Measurements from ENCODE around the gene IGFBP7. TPM values are rescaled to one million over a fixed set of nuclear protein-coding genes. Genes with fewer than 3 reads are reported as not detected.

Gene IGFBP7
- total and polyA plus RNA-seq, 4 donors: 2,521 to 5,050 (median 2,800) TPM

DNA sequence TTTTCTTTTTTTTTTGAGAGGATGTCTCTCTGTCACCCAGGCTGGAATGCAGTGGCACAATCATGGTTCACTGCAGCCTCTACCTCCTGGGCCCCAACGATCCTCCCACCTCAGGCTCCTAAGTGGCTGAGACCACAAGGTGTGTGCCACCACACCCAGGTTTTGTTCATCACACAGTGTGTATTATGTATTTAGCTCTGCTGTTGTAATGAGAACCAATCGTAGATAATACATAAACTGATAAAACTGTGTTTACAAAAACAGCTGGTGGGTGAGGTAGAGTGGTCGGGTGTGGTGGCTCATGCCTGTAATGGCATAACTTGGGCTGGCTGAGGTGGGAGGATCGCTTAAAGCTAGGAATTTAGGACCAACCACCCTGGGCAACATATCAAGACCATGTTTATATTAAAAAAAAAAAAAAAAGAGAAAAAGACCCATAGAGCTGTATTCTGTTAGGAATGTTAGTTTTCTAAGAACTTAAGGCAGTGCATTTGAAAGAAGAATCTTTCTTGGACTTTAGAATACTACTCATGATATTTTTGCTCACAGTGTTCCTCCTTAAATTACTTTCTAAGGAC is 96.6 kb downstream of the IGFBP7 start:
- Histone ChIP-seq H3K27ac (ENCODE audit: low read depth in 1 of 2, low read length in 2 of 2) (peak overlapping the region in 1 of 2 donors; percentile 27), H3K4me3 (ENCODE audit: low read length in 2 of 2) (no peak overlapping the region), H3K36me3 (ENCODE audit: control insufficient read depth in 1 of 2, insufficient read depth in 2 of 2, low read length in 1 of 2) (peaks cover 3 to 7% of the 10 kb centered on the region in 2 donors), H3K27me3 (ENCODE audit: control insufficient read depth in 1 of 2, insufficient read depth in 2 of 2, low read length in 1 of 2) (no peaks in the 10 kb centered on the region), H3K9me3 (ENCODE audit: control insufficient read depth, low read length) (no peaks in the 10 kb centered on the region), H3K4me1 (ENCODE audit: control insufficient read depth in 1 of 2, insufficient read depth in 2 of 2, low read length in 2 of 2) (no peaks in the 10 kb centered on the region)
- ATAC-seq (ENCODE audit: low FRiP score) (no peak), DNase-seq (no peak)
- WGBS, 2 donors: 51 to 55% methylated on average over 4 of the region's 4 CpGs
- intact Hi-C loops (cut with DNase I): no loop called here

DNA sequence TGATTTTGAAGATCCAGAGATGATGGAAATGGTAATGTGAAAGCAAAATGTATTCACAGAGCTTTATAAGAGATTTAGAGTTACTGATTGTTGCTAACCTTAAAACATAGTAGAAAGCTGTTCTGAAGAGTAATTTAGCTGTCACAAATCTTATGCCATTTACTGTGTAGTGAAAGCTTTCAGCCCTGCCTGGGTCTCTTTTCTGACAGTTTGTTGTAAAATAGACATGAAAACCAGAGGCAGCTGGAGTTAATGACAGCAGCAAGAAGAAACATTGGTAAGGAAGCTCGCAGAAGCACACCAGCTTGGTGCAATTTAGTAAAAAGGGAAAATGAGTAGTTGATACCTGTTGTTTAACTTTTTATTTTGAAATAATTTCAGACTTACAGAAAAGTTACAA is 110.4 kb downstream of the IGFBP7 start:
- Histone ChIP-seq H3K4me3 (ENCODE audit: low read length in 2 of 2) (no peak overlapping the region), H3K36me3 (ENCODE audit: control insufficient read depth in 1 of 2, insufficient read depth in 2 of 2, low read length in 1 of 2) (peaks cover 0 to 4% of the 10 kb centered on the region in 2 donors), H3K9me3 (ENCODE audit: control insufficient read depth, low read length) (no peaks in the 10 kb centered on the region), H3K27me3 (ENCODE audit: control insufficient read depth in 1 of 2, insufficient read depth in 2 of 2, low read length in 1 of 2) (no peaks in the 10 kb centered on the region), H3K27ac (ENCODE audit: low read depth in 1 of 2, low read length in 2 of 2) (no peak overlapping the region), H3K4me1 (ENCODE audit: control insufficient read depth in 1 of 2, insufficient read depth in 2 of 2, low read length in 2 of 2) (no peaks in the 10 kb centered on the region)
- no peak for DNase-seq
- WGBS, 2 donors: 92 to 100% methylated on average over 1 of the region's 1 CpG
- intact Hi-C loops (cut with DNase I): no loop called here
- no peak for ATAC-seq (ENCODE audit: low FRiP score)

DNA sequence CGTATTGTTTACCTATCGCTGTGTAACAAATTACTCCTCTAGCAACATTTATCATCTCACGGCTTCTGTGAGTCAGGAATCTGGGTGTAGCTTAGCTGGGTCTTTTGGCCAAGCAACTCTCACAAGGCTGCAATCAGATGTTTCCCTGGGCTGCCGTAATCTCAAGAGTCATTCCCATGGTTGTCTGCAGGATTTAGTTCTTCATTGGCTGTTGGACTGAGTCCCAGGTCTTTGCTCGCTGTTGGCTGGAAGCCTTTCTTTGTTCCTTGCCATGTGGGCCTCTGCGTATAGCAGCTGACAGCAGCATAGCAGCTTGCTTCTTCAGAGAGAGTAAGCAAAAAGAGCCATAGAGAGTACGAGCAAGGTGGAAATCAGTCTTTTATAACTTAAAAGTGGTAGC is 114.7 kb downstream of the IGFBP7 start:
- DNase-seq (peak in 1 of 2 donors; percentile 65), ATAC-seq (ENCODE audit: low FRiP score) (peak; percentile 89)
- WGBS, 2 donors: 6 to 15% methylated on average over 7 of the region's 7 CpGs
- peaks cover 0 to 1% of the 10 kb centered on the region in 2 donors for H3K36me3 ChIP-seq (ENCODE audit: control insufficient read depth in 1 of 2, insufficient read depth in 2 of 2, low read length in 1 of 2)
- intact Hi-C loops (cut with DNase I): no loop called here
- no peaks in the 10 kb centered on the region for H3K9me3 ChIP-seq (ENCODE audit: control insufficient read depth, low read length)
- no peak overlapping the region for H3K4me3 ChIP-seq (ENCODE audit: low read length in 2 of 2)
- no peaks in the 10 kb centered on the region for H3K4me1 ChIP-seq (ENCODE audit: control insufficient read depth in 1 of 2, insufficient read depth in 2 of 2, low read length in 2 of 2)
- no peaks in the 10 kb centered on the region for H3K27me3 ChIP-seq (ENCODE audit: control insufficient read depth in 1 of 2, insufficient read depth in 2 of 2, low read length in 1 of 2)
- peak overlapping the region in 1 of 2 donors; percentile 12 for H3K27ac ChIP-seq (ENCODE audit: low read depth in 1 of 2, low read length in 2 of 2)

DNA sequence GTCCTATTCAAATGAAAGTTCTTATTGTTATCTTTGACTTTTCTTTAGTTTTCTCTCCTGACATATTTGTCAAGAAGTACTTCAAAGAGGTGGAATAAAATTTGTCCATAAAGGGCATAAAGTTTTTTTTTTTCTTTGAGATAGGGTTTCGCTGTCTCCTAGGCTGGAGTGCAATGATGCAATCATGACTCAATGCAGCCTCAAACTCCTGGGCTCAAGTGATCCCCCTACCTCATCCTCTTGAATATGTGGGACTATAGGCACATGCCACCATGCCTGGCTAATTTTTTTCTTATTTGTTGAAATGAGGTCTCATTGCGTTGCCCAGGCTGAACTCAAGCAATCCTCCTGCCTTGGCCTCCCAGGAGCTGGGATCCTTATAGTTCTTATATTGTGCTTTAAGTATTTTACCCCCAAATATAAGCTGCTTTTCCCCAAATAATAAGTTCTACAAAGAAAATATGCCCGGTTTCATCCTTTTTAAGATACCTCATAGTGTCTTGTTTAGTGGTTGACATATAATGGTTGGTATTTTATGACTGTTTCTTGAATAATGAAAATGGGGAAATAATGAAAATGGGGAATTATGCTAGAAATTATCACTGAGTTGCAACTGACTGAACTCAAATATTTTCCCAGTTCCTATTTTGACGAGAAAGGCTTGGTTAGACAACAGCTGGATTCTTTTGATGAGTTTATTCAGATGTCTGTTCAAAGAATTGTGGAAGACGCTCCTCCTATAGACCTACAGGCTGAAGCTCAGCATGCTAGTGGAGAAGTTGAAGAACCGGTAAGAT is 119.9 kb downstream of the IGFBP7 start:
- peaks cover 7 to 15% of the 10 kb centered on the region in 2 donors for H3K36me3 ChIP-seq (ENCODE audit: control insufficient read depth in 1 of 2, insufficient read depth in 2 of 2, low read length in 1 of 2)
- H3K27ac ChIP-seq (ENCODE audit: low read depth in 1 of 2, low read length in 2 of 2): no peak overlapping the region
- no peak for ATAC-seq (ENCODE audit: low FRiP score)

DNA sequence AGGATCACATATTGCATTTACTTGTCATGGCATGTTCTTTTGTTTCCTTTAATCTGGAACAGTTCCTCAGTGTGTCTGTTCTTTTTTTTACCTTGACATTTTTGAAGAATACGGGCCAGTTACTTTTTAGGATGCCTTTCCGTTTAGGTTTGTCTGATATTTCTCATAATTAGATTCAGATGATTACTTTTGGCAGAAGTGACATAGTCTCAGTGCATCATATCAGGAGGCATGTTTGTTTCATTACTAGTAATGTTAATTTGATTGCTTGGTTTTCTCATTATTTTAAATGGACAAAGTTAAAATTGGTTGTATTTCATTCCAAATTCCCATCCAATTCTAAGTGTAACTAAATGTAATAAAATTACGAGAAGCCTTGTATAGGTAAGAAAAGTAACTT is 123.2 kb downstream of the IGFBP7 start:
- ATAC-seq (ENCODE audit: low FRiP score) (no peak), DNase-seq (no peak)
- intact Hi-C loops (cut with DNase I): no loop called here
- H3K4me3 ChIP-seq (ENCODE audit: low read length in 2 of 2): no peak overlapping the region
- H3K9me3 ChIP-seq (ENCODE audit: control insufficient read depth, low read length): no peaks in the 10 kb centered on the region
- no peaks in the 10 kb centered on the region for H3K27me3 ChIP-seq (ENCODE audit: control insufficient read depth in 1 of 2, insufficient read depth in 2 of 2, low read length in 1 of 2)
- peaks cover 7 to 15% of the 10 kb centered on the region in 2 donors for H3K36me3 ChIP-seq (ENCODE audit: control insufficient read depth in 1 of 2, insufficient read depth in 2 of 2, low read length in 1 of 2)
- no peak overlapping the region for H3K27ac ChIP-seq (ENCODE audit: low read depth in 1 of 2, low read length in 2 of 2)
- peaks cover 0 to 1% of the 10 kb centered on the region in 2 donors for H3K4me1 ChIP-seq (ENCODE audit: control insufficient read depth in 1 of 2, insufficient read depth in 2 of 2, low read length in 2 of 2)
- 93% methylated on average over 3 of the region's 3 CpGs for WGBS, 2 donors

More for the DNA sequence above, 119.9 kb downstream of the IGFBP7 start:
- no peaks in the 10 kb centered on the region for H3K27me3 ChIP-seq (ENCODE audit: control insufficient read depth in 1 of 2, insufficient read depth in 2 of 2, low read length in 1 of 2)
- WGBS, 2 donors: 93 to 96% methylated on average over 6 of the region's 6 CpGs
- no peaks in the 10 kb centered on the region for H3K4me1 ChIP-seq (ENCODE audit: control insufficient read depth in 1 of 2, insufficient read depth in 2 of 2, low read length in 2 of 2)
- no peaks in the 10 kb centered on the region for H3K9me3 ChIP-seq (ENCODE audit: control insufficient read depth, low read length)
- no peak overlapping the region for H3K4me3 ChIP-seq (ENCODE audit: low read length in 2 of 2)
- no peak for DNase-seq
- intact Hi-C loops (cut with DNase I): no loop called here

DNA sequence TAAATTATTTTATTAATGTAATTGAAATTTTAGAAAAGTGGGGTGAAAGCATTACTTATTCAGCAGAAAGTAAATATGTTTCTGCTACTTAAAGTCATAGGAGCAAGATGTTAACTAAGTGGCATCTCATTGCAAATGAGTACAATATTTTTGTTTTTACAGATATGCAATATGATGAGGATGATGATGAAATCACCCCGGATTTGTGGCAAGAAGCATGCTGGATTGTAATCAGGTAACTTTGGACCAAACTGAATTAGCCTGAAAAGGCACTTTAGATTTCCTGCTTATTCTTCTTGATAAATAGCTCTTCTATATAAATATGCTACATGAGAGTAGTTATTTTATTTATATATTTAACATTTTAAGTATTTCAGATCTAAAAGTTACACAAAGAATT is 124.0 kb downstream of the IGFBP7 start:
- peaks cover 0 to 3% of the 10 kb centered on the region in 2 donors for H3K4me1 ChIP-seq (ENCODE audit: control insufficient read depth in 1 of 2, insufficient read depth in 2 of 2, low read length in 2 of 2)
- intact Hi-C loops (cut with DNase I): no loop called here
- no peak overlapping the region for H3K4me3 ChIP-seq (ENCODE audit: low read length in 2 of 2)
- H3K27ac ChIP-seq (ENCODE audit: low read depth in 1 of 2, low read length in 2 of 2): no peak overlapping the region
- ATAC-seq (ENCODE audit: low FRiP score) (no peak), DNase-seq (no peak)
- 90 to 92% methylated on average over 1 of the region's 1 CpG for WGBS, 2 donors
- H3K27me3 ChIP-seq (ENCODE audit: control insufficient read depth in 1 of 2, insufficient read depth in 2 of 2, low read length in 1 of 2): no peaks in the 10 kb centered on the region
- no peaks in the 10 kb centered on the region for H3K9me3 ChIP-seq (ENCODE audit: control insufficient read depth, low read length)
- H3K36me3 ChIP-seq (ENCODE audit: control insufficient read depth in 1 of 2, insufficient read depth in 2 of 2, low read length in 1 of 2): peaks cover 7 to 15% of the 10 kb centered on the region in 2 donors

DNA sequence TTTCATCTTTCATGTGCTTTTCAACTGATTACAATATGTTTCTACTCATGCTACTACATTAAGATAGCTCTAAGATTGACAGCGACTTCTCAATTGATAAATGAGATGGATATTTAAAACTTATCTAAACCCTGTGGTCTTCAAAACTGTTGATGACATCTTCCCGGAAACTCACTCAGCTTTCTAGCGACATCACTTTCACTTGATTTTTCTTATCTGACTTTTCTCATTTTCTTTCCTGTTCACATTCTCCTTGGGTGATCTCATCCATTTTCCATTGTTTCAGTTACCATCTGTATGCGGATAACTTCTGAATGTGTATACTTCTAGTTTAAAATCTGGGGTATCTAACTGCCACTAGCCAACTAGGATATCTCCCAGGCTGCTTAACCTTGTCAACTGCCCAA is 128.4 kb downstream of the IGFBP7 start:
- DNase-seq: no peak
- Histone ChIP-seq H3K36me3 (ENCODE audit: control insufficient read depth in 1 of 2, insufficient read depth in 2 of 2, low read length in 1 of 2) (peaks cover 4 to 5% of the 10 kb centered on the region in 2 donors), H3K4me3 (ENCODE audit: low read length in 2 of 2) (no peak overlapping the region), H3K4me1 (ENCODE audit: control insufficient read depth in 1 of 2, insufficient read depth in 2 of 2, low read length in 2 of 2) (peaks cover 0 to 3% of the 10 kb centered on the region in 2 donors), H3K27me3 (ENCODE audit: control insufficient read depth in 1 of 2, insufficient read depth in 2 of 2, low read length in 1 of 2) (no peaks in the 10 kb centered on the region), H3K27ac (ENCODE audit: low read depth in 1 of 2, low read length in 2 of 2) (no peak overlapping the region), H3K9me3 (ENCODE audit: control insufficient read depth, low read length) (no peaks in the 10 kb centered on the region)
- no peak for ATAC-seq (ENCODE audit: low FRiP score)
- intact Hi-C loops (cut with DNase I): no loop called here
- 36 to 40% methylated on average over 4 of the region's 4 CpGs for WGBS, 2 donors

Data from aorta (tissue), 5 donors.